HL-60 (cell line): ENCODE measurements around the gene YBX3.

Source experiments
- DNase-seq, 2 experiments: peaks; one replicate each; pipeline ENCODE4 v3.0.0-alpha.2; 2010 to 2020; ENCODE audit warnings: low read depth in 1 of 2, low spot score in 1 of 2
- H3K27ac ChIP-seq: fragments of 250-450 bp; sonication (Bioruptor Pico); replicated peaks from 2 replicates; pipeline ENCODE4 v1.5.1; 2020; ENCODE audit warnings: mild to moderate bottlenecking, moderate library complexity
- H3K27me3 ChIP-seq: fragments of 250-450 bp; sonication (Bioruptor Pico); 2 replicates; pipeline ENCODE4 v1.5.1; 2021; ENCODE audit warnings: mild to moderate bottlenecking, moderate library complexity; ENCODE audit not compliant: insufficient read depth, poor library complexity, severe bottlenecking
- H3K4me3 ChIP-seq: replicated peaks from 2 replicates; pipeline ENCODE4 v1.5.1; 2011; ENCODE audit warnings: mild to moderate bottlenecking, control low read depth, low read length; ENCODE audit not compliant: insufficient read depth
- GABPA ChIP-seq: IDR thresholded peaks from 2 replicates; pipeline ENCODE4 v1.6.1; 2012; ENCODE audit warnings: low read depth
- POLR2AphosphoS5 ChIP-seq: IDR thresholded peaks from 2 replicates; pipeline ENCODE4 v1.6.1; 2012; ENCODE audit warnings: low read depth
- SPI1 ChIP-seq: IDR thresholded peaks from 2 replicates; pipeline ENCODE4 v1.6.1; 2012; ENCODE audit warnings: low read depth, mild to moderate bottlenecking, borderline replicate concordance
- TF ChIP-seq, protein P1 (sequence below): IDR thresholded peaks from one replicate; pipeline ENCODE4 v1.5.1; 2011; ENCODE audit warnings: low read length, control low read depth, inconsistent platforms; ENCODE audit not compliant: insufficient read depth
- TF ChIP-seq, protein P2 (sequence below): IDR thresholded peaks from 2 replicates; pipeline ENCODE4 v1.6.1; 2012; ENCODE audit warnings: low read depth; ENCODE audit not compliant: insufficient replicate concordance

The YBX3 gene

GRCh38 chr12:10719482-10719881 is 3.6 kb downstream of the YBX3 start:
- no peak for DNase-seq
- no peak overlapping the region for H3K4me3 ChIP-seq
- TF ChIP-seq, protein P1, sequence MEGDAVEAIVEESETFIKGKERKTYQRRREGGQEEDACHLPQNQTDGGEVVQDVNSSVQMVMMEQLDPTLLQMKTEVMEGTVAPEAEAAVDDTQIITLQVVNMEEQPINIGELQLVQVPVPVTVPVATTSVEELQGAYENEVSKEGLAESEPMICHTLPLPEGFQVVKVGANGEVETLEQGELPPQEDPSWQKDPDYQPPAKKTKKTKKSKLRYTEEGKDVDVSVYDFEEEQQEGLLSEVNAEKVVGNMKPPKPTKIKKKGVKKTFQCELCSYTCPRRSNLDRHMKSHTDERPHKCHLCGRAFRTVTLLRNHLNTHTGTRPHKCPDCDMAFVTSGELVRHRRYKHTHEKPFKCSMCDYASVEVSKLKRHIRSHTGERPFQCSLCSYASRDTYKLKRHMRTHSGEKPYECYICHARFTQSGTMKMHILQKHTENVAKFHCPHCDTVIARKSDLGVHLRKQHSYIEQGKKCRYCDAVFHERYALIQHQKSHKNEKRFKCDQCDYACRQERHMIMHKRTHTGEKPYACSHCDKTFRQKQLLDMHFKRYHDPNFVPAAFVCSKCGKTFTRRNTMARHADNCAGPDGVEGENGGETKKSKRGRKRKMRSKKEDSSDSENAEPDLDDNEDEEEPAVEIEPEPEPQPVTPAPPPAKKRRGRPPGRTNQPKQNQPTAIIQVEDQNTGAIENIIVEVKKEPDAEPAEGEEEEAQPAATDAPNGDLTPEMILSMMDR: no peak
- TF ChIP-seq, protein P2, sequence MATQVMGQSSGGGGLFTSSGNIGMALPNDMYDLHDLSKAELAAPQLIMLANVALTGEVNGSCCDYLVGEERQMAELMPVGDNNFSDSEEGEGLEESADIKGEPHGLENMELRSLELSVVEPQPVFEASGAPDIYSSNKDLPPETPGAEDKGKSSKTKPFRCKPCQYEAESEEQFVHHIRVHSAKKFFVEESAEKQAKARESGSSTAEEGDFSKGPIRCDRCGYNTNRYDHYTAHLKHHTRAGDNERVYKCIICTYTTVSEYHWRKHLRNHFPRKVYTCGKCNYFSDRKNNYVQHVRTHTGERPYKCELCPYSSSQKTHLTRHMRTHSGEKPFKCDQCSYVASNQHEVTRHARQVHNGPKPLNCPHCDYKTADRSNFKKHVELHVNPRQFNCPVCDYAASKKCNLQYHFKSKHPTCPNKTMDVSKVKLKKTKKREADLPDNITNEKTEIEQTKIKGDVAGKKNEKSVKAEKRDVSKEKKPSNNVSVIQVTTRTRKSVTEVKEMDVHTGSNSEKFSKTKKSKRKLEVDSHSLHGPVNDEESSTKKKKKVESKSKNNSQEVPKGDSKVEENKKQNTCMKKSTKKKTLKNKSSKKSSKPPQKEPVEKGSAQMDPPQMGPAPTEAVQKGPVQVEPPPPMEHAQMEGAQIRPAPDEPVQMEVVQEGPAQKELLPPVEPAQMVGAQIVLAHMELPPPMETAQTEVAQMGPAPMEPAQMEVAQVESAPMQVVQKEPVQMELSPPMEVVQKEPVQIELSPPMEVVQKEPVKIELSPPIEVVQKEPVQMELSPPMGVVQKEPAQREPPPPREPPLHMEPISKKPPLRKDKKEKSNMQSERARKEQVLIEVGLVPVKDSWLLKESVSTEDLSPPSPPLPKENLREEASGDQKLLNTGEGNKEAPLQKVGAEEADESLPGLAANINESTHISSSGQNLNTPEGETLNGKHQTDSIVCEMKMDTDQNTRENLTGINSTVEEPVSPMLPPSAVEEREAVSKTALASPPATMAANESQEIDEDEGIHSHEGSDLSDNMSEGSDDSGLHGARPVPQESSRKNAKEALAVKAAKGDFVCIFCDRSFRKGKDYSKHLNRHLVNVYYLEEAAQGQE: no peak
- TF ChIP-seq POLR2AphosphoS5 (no peak), SPI1 (no peak), GABPA (no peak)
- no peak overlapping the region for H3K27ac ChIP-seq
- H3K27me3 ChIP-seq: no peaks in the 10 kb centered on the region

GRCh38 chr12:10718279-10718821 is 4.8 kb downstream of the YBX3 start:
- Histone ChIP-seq H3K4me3 (no peak overlapping the region), H3K27me3 (no peaks in the 10 kb centered on the region), H3K27ac (no peak overlapping the region)
- TF ChIP-seq SPI1 (no peak), POLR2AphosphoS5 (no peak), GABPA (no peak)
- TF ChIP-seq, protein P1: no peak
- TF ChIP-seq, protein P2: no peak
- no peak for DNase-seq

- Histone ChIP-seq H3K27me3 (no peaks in the 10 kb centered on the region), H3K27ac (no peak overlapping the region), H3K4me3 (no peak overlapping the region)
- TF ChIP-seq, protein P2: no peak
- TF ChIP-seq GABPA (no peak), POLR2AphosphoS5 (no peak), SPI1 (no peak)
- TF ChIP-seq, protein P1: no peak
- no peak for DNase-seq
These were observed 5.7 kb downstream of the YBX3 start for GRCh38 chr12:10717410-10717809.
